HG03175 (cell line): Measurements from ENCODE around the gene RGR.
"Not testable (repeated sequence)": the region's sequence is repeated elsewhere in the genome, so short reads cannot be mapped to it uniquely, and the experiment has no call there.

ENCODE experiments used
- ATAC-seq: cut with Tn5 transposase; IDR thresholded peaks from one replicate; pipeline ENCODE4 v1.9.1; 2021; ENCODE audit warnings: mild to moderate bottlenecking, moderate library complexity; ENCODE audit not compliant: unreplicated experiment

The RGR gene

GRCh38 chr10:84256510-84257342, 11.9 kb downstream of the RGR start:
- ATAC-seq: no peak

GRCh38 chr10:84257343-84258020, 12.6 kb downstream of the RGR start:
- ATAC-seq: no peak

- no peak for ATAC-seq
These were observed 13.3 kb downstream of the RGR start for GRCh38 chr10:84258034-84258695.

GRCh38 chr10:84261236-84261915, 16.5 kb downstream of the RGR start:
- ATAC-seq: no peak

- no peak for ATAC-seq
These were observed 17.5 kb downstream of the RGR start for GRCh38 chr10:84262190-84262956.

GRCh38 chr10:84263716-84264115, 18.9 kb downstream of the RGR start:
- ATAC-seq: no peak

GRCh38 chr10:84264611-84265141, 19.8 kb downstream of the RGR start:
- peak; percentile 94 for ATAC-seq

- no peak for ATAC-seq
These were observed 20.6 kb downstream of the RGR start for GRCh38 chr10:84265418-84265817.

GRCh38 chr10:84267503-84268126, 22.8 kb downstream of the RGR start:
- ATAC-seq: peak; percentile 56

- no peak for ATAC-seq
These were observed 24.3 kb downstream of the RGR start for GRCh38 chr10:84269162-84269561.

- no peak for ATAC-seq
These were observed 24.9 kb downstream of the RGR start for GRCh38 chr10:84269773-84270172.

- ATAC-seq: no peak
These were observed 25.9 kb downstream of the RGR start for GRCh38 chr10:84270708-84271107.

- not testable (repeated sequence) for ATAC-seq
These were observed 35.1 kb downstream of the RGR start for GRCh38 chr10:84279876-84280475.

GRCh38 chr10:84286695-84287094, 41.8 kb downstream of the RGR start:
- no peak for ATAC-seq

- no peak for ATAC-seq
These were observed 43.3 kb downstream of the RGR start for GRCh38 chr10:84288151-84288550.

- ATAC-seq: no peak
These were observed 44.8 kb downstream of the RGR start for GRCh38 chr10:84289521-84290200.

GRCh38 chr10:84290235-84290634, 45.4 kb downstream of the RGR start:
- no peak for ATAC-seq

- ATAC-seq: no peak
These were observed 46.5 kb downstream of the RGR start for GRCh38 chr10:84291384-84291783.

- ATAC-seq: peak; percentile 45
These were observed 47.6 kb downstream of the RGR start for GRCh38 chr10:84292502-84292901.
